Uterus (tissue), 2 donors: ENCODE results near the gene FCGR2B.
"Not testable (repeated sequence)": the region's sequence is repeated elsewhere in the genome, so short reads cannot be mapped to it uniquely, and the experiment has no call there.

Experiments used
- POLR2A ChIP-seq, 2 donors: fragments of 450-650 bp; IDR thresholded peaks; one replicate each; pipeline ENCODE4 v1.6.1; 2016; ENCODE audit warnings: antibody characterized with exemption in 2 of 2, mild to moderate bottlenecking in 1 of 2, moderate library complexity in 1 of 2
- TF ChIP-seq, protein P1 (sequence below), 4 experiments: fragments of 200-600 bp in 2 of 4; fragments of 450-650 bp in 2 of 4; sonication (generic) in 2 of 4; IDR thresholded peaks; one replicate each; pipeline ENCODE4 v1.5.1; 2016 to 2019; ENCODE audit warnings: antibody characterized with exemption in 4 of 4, mild to moderate bottlenecking in 2 of 4, moderate library complexity in 1 of 4

DNA sequence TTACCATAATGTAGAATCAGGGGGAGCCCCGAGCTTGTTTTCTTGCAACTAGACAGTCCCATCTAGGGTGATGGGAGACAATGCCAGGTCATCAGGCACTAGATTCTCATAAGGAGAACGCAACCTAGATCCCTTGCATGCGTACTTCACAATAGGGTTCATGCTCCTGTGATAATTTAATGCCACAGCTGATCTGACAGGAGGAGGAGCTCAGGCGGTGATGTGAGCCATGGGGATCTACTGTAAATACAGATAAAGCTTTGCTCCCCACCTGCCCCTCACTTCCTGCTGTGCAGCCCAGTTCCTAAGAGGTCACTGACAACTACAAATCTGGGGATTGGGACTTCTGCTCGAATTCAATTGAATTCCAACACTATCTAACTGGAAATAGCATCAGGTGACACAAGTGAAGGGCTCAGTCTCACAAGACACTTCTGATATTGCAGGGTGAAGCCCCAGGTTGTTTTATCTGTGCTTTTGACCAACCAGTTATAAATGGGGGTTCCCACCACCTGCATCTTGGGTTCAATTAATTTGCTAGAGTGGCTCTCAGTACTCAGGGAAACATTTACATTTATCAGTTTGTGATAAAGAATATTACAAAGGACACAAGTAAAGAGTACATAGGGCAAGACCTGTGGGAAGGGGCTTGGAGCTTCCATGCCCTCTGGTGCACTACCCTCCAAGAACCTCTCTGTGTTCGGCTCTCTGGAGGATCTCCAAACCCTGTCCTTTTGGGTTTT is 24.5 kb upstream of the FCGR2B start:
- TF ChIP-seq, protein P1, sequence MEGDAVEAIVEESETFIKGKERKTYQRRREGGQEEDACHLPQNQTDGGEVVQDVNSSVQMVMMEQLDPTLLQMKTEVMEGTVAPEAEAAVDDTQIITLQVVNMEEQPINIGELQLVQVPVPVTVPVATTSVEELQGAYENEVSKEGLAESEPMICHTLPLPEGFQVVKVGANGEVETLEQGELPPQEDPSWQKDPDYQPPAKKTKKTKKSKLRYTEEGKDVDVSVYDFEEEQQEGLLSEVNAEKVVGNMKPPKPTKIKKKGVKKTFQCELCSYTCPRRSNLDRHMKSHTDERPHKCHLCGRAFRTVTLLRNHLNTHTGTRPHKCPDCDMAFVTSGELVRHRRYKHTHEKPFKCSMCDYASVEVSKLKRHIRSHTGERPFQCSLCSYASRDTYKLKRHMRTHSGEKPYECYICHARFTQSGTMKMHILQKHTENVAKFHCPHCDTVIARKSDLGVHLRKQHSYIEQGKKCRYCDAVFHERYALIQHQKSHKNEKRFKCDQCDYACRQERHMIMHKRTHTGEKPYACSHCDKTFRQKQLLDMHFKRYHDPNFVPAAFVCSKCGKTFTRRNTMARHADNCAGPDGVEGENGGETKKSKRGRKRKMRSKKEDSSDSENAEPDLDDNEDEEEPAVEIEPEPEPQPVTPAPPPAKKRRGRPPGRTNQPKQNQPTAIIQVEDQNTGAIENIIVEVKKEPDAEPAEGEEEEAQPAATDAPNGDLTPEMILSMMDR (IDR thresholded peaks at IDR 0.05), result not testable (repeated sequence)
- not testable (repeated sequence) for TF ChIP-seq POLR2A (IDR thresholded peaks at IDR 0.05)
